OCI-LY3 (cell line): ENCODE measurements around the gene GPR62.

Experiments
- CTCF ChIP-seq: fragments of 200-600, 300-600 bp; sonication (generic); IDR thresholded peaks from 2 replicates; pipeline ENCODE4 v1.5.1; 2014; ENCODE audit warnings: antibody characterized with exemption, low read length, low read depth
- EZH2phosphoT487 ChIP-seq: fragments of 200-600 bp; shearing (Covaris generic); IDR thresholded peaks from 2 replicates; pipeline ENCODE4 v1.6.1; 2018; ENCODE audit warnings: antibody characterized with exemption, mixed run types, low read depth

- TF ChIP-seq CTCF (no peak), EZH2phosphoT487 (no peak)
Measured at GRCh38 chr3:51937014-51937413, 18.2 kb upstream of the GPR62 start.
